ENCODE results near the gene TCAIM. TPM values are rescaled to one million over a fixed set of nuclear protein-coding genes. Genes with fewer than 3 reads are reported as not detected.

TCAIM gene
- total RNA-seq, 1 experiment from 2014 or later: 23.8 TPM

DNA sequence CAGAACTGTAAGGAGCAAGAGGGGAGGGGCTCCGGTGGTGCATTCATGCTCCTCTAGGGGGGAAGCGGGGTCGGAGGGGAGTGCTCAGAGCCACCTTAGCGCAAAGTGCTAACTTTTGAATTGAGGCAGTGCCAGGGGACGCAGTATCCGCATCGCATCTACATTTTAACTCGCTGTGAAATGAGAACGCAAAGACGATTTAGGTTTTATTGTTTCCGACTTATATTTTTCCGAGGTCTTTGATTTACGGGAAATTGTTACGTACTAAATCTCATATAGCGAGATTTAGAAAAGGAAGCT, 212 bp downstream of the TCAIM start:
- H3K9me3 Mint-ChIP-seq: no peaks in the 10 kb centered on the region
- Histone ChIP-seq H3K4ac (ENCODE audit: low read depth, low read length) (no peak overlapping the region), H4K8ac (replicated peaks; ENCODE audit: insufficient read length, low read depth, low read length) (no peak overlapping the region), H3T11ph (ENCODE audit: low read length) (no peak overlapping the region), H2BK5ac (ENCODE audit: insufficient read length, low read length) (no peak overlapping the region), H3K56ac (ENCODE audit: insufficient read length, low read depth, low read length) (no peak overlapping the region), H3K27ac (ENCODE audit: insufficient read length, low read depth, low read length) (peak overlapping the region; percentile 49), H3K4me1 (ENCODE audit: insufficient read depth, low read length) (no peaks in the 10 kb centered on the region), H2BK12ac (ENCODE audit: insufficient read length, low read depth, low read length) (no peak overlapping the region), H3K4me2 (ENCODE audit: insufficient read depth, insufficient read length, low read length) (peak overlapping the region; percentile 64), H3K79me1 (ENCODE audit: insufficient read depth, low read depth, low read length, poor library complexity, severe bottlenecking) (peaks cover 6% of the 10 kb centered on the region), H2BK120ac (ENCODE audit: low read depth, low read length, poor library complexity, severe bottlenecking) (no peak overlapping the region), H4K5ac (ENCODE audit: insufficient read length, low read depth, low read length) (no peak overlapping the region), H4K91ac (ENCODE audit: insufficient read length, low read depth, low read length) (no peak overlapping the region), H3K23me2 (ENCODE audit: insufficient read length, low read depth, low read length, poor library complexity, severe bottlenecking) (peaks cover 4% of the 10 kb centered on the region), H2AFZ (ENCODE audit: low read length) (no peak overlapping the region), H3K23ac (ENCODE audit: insufficient read length, low read depth, low read length) (no peak overlapping the region), H3K18ac (ENCODE audit: insufficient read length, low read depth, low read length) (peak overlapping the region; percentile 21), H2BK20ac (ENCODE audit: low read depth, low read length, poor library complexity, severe bottlenecking) (no peak overlapping the region), H2AK5ac (ENCODE audit: insufficient read length, low read length) (no peak overlapping the region), H3K9me3 (ENCODE audit: control insufficient read depth, low read depth, low read length) (no peaks in the 10 kb centered on the region), H3K27me3 (ENCODE audit: insufficient read depth, low read length) (no peaks in the 10 kb centered on the region), H3K14ac (ENCODE audit: insufficient read depth, low read length) (no peak overlapping the region), H3K79me2 (ENCODE audit: insufficient read depth, low read length) (peaks cover 4% of the 10 kb centered on the region; the same call in 1 of the 2 replicates), H4K20me1 (ENCODE audit: control insufficient read depth, insufficient read depth, insufficient read length) (no peaks in the 10 kb centered on the region), H2BK15ac (ENCODE audit: low read depth, low read length) (no peak overlapping the region), H3K9ac (ENCODE audit: extremely low read depth, insufficient read length, low read length) (peak overlapping the region; percentile 76)
- peak overlapping the region; percentile 85 to 90 for H3K4me3 Mint-ChIP-seq
- no peak for DNase-seq
- H3K27ac Mint-ChIP-seq: peak overlapping the region; percentile 88 to 97 (median 95)
- H3K36me3 Mint-ChIP-seq (ENCODE audit: insufficient read depth in 1 of 3, low read depth in 3 of 3): peaks cover 0 to 9% (median 3%) of the 10 kb centered on the region in 3 experiments; a peak in 4 of 7 replicates
- WGBS (ENCODE audit: extremely low coverage, insufficient read length, low lambda C conversion rate): no CpG with 5 or more reads among the region's 15 CpGs
- TF ChIP-seq, protein P1, sequence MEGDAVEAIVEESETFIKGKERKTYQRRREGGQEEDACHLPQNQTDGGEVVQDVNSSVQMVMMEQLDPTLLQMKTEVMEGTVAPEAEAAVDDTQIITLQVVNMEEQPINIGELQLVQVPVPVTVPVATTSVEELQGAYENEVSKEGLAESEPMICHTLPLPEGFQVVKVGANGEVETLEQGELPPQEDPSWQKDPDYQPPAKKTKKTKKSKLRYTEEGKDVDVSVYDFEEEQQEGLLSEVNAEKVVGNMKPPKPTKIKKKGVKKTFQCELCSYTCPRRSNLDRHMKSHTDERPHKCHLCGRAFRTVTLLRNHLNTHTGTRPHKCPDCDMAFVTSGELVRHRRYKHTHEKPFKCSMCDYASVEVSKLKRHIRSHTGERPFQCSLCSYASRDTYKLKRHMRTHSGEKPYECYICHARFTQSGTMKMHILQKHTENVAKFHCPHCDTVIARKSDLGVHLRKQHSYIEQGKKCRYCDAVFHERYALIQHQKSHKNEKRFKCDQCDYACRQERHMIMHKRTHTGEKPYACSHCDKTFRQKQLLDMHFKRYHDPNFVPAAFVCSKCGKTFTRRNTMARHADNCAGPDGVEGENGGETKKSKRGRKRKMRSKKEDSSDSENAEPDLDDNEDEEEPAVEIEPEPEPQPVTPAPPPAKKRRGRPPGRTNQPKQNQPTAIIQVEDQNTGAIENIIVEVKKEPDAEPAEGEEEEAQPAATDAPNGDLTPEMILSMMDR (conservative IDR thresholded peaks at IDR 0.05): no peak
- H3K27me3 Mint-ChIP-seq (ENCODE audit: low read depth): no peaks in the 10 kb centered on the region
- H3K4me1 Mint-ChIP-seq: peaks cover 21% of the 10 kb centered on the region in 2 experiments

Measured in H9 (cell line).